ENCODE data around the gene RBM44.

DNA sequence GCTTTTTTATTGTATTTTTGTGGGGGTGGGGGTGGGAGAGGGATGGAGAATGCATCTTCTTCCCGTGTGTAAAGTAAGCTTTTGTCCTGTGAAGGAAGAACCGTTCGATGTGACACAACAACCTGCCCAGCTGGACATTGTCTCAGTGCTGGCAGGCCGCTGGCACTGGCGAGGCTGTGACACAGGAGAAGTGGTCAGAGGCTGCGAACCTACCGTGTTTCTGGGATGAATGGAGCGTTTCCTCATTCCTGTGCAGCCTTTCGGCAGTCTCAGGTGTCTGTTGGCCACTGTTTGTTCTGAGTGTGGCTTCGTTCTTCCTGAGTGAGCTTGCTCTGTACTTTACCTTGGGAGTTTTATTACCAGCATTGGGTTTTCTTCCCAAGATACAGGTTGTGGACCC is 68.9 kb downstream of the RBM44 start:
- no peak for TF ChIP-seq CTCF (IDR thresholded peaks at IDR 0.05; ENCODE audit: low read length)
- TF ChIP-seq EZH2phosphoT487 (IDR thresholded peaks at IDR 0.05; ENCODE audit: low read length) = no peak
- TF ChIP-seq EZH2 (optimal IDR thresholded peaks at IDR 0.05; ENCODE audit: low read depth, low read length) = no peak

Data from MM.1S (cell line).